Measurements from ENCODE around the gene NR3C2. TPM values are rescaled to one million over a fixed set of nuclear protein-coding genes. Genes with fewer than 3 reads are reported as not detected.

The NR3C2 gene
- polyA plus RNA-seq, 3 donors: 0.09 to 0.27 (median 0.20) TPM

DNA sequence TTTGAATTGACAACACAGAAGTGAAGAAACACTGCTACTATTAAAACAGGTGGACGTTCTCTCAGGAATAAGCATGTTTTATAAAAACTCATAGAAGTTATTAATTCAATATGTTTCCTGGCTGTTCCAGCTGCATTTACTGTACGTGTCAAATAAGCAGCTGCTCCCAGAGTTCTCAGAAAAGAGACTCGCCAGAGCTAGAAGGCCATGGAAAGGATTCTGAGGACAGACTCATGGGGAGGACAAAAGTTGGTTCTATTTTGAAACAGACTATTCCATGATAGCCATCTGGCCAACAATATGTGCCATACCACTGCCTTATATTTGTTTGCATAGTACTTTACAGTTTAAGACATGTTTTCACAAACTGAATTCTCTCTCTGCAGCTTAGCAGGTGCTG is 136.5 kb downstream of the NR3C2 start:
- no peaks in the 10 kb centered on the region for H3K27me3 ChIP-seq (ENCODE audit: control insufficient read depth in 2 of 2, insufficient read depth in 2 of 2, low read length in 2 of 2)
- H3K4me3 ChIP-seq (replicated peaks in 1 of 3; ENCODE audit: low read depth in 2 of 3, low read length in 3 of 3): no peak overlapping the region
- no peaks in the 10 kb centered on the region for H3K36me3 ChIP-seq (replicated peaks in 1 of 2; ENCODE audit: control insufficient read depth in 1 of 2, insufficient read depth in 2 of 2, low read length in 2 of 2)
- no peak overlapping the region for H2AFZ ChIP-seq (ENCODE audit: insufficient read depth, low read depth, low read length, poor library complexity, severe bottlenecking)
- H3K79me2 ChIP-seq (ENCODE audit: insufficient read depth, low read length): no peaks in the 10 kb centered on the region
- H3K27ac ChIP-seq (ENCODE audit: low read depth in 1 of 2, low read length in 2 of 2): no peak overlapping the region
- H3K27me3 Mint-ChIP-seq (ENCODE audit: low read depth in 3 of 3): peaks cover 0 to 4% (median 2%) of the 10 kb centered on the region in 3 donors
- H4K20me1 ChIP-seq (ENCODE audit: insufficient read depth, low read length): no peaks in the 10 kb centered on the region
- intact Hi-C loops (cut with micrococcal nuclease): no loop called here
- H3K4me2 ChIP-seq (replicated peaks; ENCODE audit: extremely low read depth, low read length, poor library complexity, severe bottlenecking): no peak overlapping the region
- no peak overlapping the region for H3K9ac ChIP-seq (ENCODE audit: insufficient read depth, low read length, poor library complexity, severe bottlenecking)
- no peak for DNase-seq
- no peaks in the 10 kb centered on the region for H3K4me1 ChIP-seq (ENCODE audit: control insufficient read depth in 1 of 2, insufficient read depth in 2 of 2, low read length in 2 of 2)
- peaks cover 0 to 10% (median 0%) of the 10 kb centered on the region in 7 donors for H3K9me3 Mint-ChIP-seq
- peaks cover 1 to 8% of the 10 kb centered on the region in 2 donors for H3K9me3 ChIP-seq (replicated peaks in 1 of 2; ENCODE audit: control insufficient read depth in 1 of 2, insufficient read depth in 1 of 2, low read length in 2 of 2)
- H3K36me3 Mint-ChIP-seq: no peaks in the 10 kb centered on the region
- H3K4me1 Mint-ChIP-seq: no peaks in the 10 kb centered on the region
- WGBS (ENCODE audit: insufficient coverage): no CpG with 5 or more reads among the region's 3 CpGs
- TF ChIP-seq, protein P1, sequence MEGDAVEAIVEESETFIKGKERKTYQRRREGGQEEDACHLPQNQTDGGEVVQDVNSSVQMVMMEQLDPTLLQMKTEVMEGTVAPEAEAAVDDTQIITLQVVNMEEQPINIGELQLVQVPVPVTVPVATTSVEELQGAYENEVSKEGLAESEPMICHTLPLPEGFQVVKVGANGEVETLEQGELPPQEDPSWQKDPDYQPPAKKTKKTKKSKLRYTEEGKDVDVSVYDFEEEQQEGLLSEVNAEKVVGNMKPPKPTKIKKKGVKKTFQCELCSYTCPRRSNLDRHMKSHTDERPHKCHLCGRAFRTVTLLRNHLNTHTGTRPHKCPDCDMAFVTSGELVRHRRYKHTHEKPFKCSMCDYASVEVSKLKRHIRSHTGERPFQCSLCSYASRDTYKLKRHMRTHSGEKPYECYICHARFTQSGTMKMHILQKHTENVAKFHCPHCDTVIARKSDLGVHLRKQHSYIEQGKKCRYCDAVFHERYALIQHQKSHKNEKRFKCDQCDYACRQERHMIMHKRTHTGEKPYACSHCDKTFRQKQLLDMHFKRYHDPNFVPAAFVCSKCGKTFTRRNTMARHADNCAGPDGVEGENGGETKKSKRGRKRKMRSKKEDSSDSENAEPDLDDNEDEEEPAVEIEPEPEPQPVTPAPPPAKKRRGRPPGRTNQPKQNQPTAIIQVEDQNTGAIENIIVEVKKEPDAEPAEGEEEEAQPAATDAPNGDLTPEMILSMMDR (IDR thresholded peaks at IDR 0.05): no peak
- no peak overlapping the region for H3K27ac Mint-ChIP-seq
- no peak overlapping the region for H3K4me3 Mint-ChIP-seq

DNA sequence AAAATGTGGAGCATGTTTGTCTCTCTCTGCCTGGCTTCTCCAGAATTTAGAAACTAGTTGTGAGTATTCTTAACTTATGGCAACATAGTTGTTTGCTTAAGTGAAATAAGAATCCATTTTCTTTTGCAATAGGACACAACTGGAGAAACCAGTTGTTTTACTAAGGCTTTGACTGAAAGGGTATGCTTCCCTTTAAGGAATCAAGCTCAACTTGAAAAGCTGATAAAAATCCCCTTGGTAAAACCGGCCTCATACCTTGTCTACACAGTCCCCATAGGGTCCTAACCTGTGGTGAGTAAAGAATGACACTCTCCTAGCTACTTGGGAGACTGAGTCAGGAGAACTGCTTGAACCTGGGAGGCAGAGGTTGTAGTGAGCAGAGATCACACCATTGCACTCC is 139.8 kb downstream of the NR3C2 start:
- intact Hi-C loops (cut with micrococcal nuclease): no loop called here
- no peak overlapping the region for H3K4me3 ChIP-seq (replicated peaks in 1 of 3; ENCODE audit: low read depth in 2 of 3, low read length in 3 of 3)
- Mint-ChIP-seq H3K9me3 (peaks cover 4 to 24% (median 10%) of the 10 kb centered on the region in 7 donors), H3K4me1 (no peaks in the 10 kb centered on the region), H3K27me3 (ENCODE audit: low read depth in 3 of 3) (peaks cover 0 to 2% (median 1%) of the 10 kb centered on the region in 3 donors), H3K4me3 (no peak overlapping the region), H3K27ac (no peak overlapping the region), H3K36me3 (no peaks in the 10 kb centered on the region)
- no peak for DNase-seq
- H3K36me3 ChIP-seq (replicated peaks in 1 of 2; ENCODE audit: control insufficient read depth in 1 of 2, insufficient read depth in 2 of 2, low read length in 2 of 2): no peaks in the 10 kb centered on the region
- H3K4me1 ChIP-seq (ENCODE audit: control insufficient read depth in 1 of 2, insufficient read depth in 2 of 2, low read length in 2 of 2): no peaks in the 10 kb centered on the region
- H3K9me3 ChIP-seq (replicated peaks in 1 of 2; ENCODE audit: control insufficient read depth in 1 of 2, insufficient read depth in 1 of 2, low read length in 2 of 2): peaks cover 13 to 22% of the 10 kb centered on the region in 2 donors
- TF ChIP-seq, protein P1 (IDR thresholded peaks at IDR 0.05): no peak
- H3K79me2 ChIP-seq (ENCODE audit: insufficient read depth, low read length): no peaks in the 10 kb centered on the region
- no peak overlapping the region for H3K27ac ChIP-seq (ENCODE audit: low read depth in 1 of 2, low read length in 2 of 2)
- H4K20me1 ChIP-seq (ENCODE audit: insufficient read depth, low read length): no peaks in the 10 kb centered on the region
- no peak overlapping the region for H3K4me2 ChIP-seq (replicated peaks; ENCODE audit: extremely low read depth, low read length, poor library complexity, severe bottlenecking)
- no peak overlapping the region for H2AFZ ChIP-seq (ENCODE audit: insufficient read depth, low read depth, low read length, poor library complexity, severe bottlenecking)
- WGBS (ENCODE audit: insufficient coverage): no CpG with 5 or more reads among the region's 1 CpG
- H3K27me3 ChIP-seq (ENCODE audit: control insufficient read depth in 2 of 2, insufficient read depth in 2 of 2, low read length in 2 of 2): no peaks in the 10 kb centered on the region
- H3K9ac ChIP-seq (ENCODE audit: insufficient read depth, low read length, poor library complexity, severe bottlenecking): no peak overlapping the region
